Thyroid gland (tissue), 4 donors: ENCODE measurements around the gene FBXO2.

Source experiments
- POLR2A ChIP-seq, 2 donors: fragments of 450-650 bp; IDR thresholded peaks; one replicate each; pipeline ENCODE4 v1.6.1; 2017; ENCODE audit warnings: antibody characterized with exemption in 2 of 2, mild to moderate bottlenecking in 2 of 2, moderate library complexity in 1 of 2
- TF ChIP-seq, protein P1 (sequence below), 6 experiments: fragments of 200-600 bp in 3 of 6; fragments of 450-650 bp in 3 of 6; sonication (generic) in 3 of 6; IDR thresholded peaks; one replicate each; pipeline ENCODE4 v1.5.1; 2016 to 2019; ENCODE audit warnings: antibody characterized with exemption in 6 of 6, mild to moderate bottlenecking in 2 of 6, inconsistent platforms in 1 of 6, moderate library complexity in 1 of 6

- TF ChIP-seq, protein P1, sequence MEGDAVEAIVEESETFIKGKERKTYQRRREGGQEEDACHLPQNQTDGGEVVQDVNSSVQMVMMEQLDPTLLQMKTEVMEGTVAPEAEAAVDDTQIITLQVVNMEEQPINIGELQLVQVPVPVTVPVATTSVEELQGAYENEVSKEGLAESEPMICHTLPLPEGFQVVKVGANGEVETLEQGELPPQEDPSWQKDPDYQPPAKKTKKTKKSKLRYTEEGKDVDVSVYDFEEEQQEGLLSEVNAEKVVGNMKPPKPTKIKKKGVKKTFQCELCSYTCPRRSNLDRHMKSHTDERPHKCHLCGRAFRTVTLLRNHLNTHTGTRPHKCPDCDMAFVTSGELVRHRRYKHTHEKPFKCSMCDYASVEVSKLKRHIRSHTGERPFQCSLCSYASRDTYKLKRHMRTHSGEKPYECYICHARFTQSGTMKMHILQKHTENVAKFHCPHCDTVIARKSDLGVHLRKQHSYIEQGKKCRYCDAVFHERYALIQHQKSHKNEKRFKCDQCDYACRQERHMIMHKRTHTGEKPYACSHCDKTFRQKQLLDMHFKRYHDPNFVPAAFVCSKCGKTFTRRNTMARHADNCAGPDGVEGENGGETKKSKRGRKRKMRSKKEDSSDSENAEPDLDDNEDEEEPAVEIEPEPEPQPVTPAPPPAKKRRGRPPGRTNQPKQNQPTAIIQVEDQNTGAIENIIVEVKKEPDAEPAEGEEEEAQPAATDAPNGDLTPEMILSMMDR (IDR thresholded peaks at IDR 0.05): no peak
- TF ChIP-seq POLR2A (IDR thresholded peaks at IDR 0.05): no peak
These were observed 12.4 kb downstream of the FBXO2 start for GRCh38 chr1:11641776-11642305.
